Bronchial epithelial cell (primary cell): ENCODE results near the gene EBI3. TPM values are rescaled to one million over a fixed set of nuclear protein-coding genes. Genes with fewer than 3 reads are reported as not detected.

Experiments
- DNase-seq: peaks from one replicate; pipeline ENCODE4 v3.0.0-alpha.2; 2010; ENCODE audit warnings: low read depth
- FAIRE-seq: peaks from 2 replicates; lab custom pipeline; 2011; peaks lifted over from hg19 to GRCh38; lab: Jason Lieb, UNC
- H3K27me3 ChIP-seq: 2 replicates; pipeline ENCODE4 v1.5.1; 2011; ENCODE audit warnings: low read length; ENCODE audit not compliant: control insufficient read depth, insufficient read depth
- H3K36me3 ChIP-seq: 2 replicates; pipeline ENCODE4 v1.5.1; 2011; ENCODE audit warnings: low read length; ENCODE audit not compliant: control insufficient read depth, insufficient read depth
- H3K4me3 ChIP-seq: 2 replicates; pipeline ENCODE4 v1.5.1; 2011; ENCODE audit warnings: mild to moderate bottlenecking, low read depth, low read length, control low read depth
- total RNA-seq: library from RNA; depleted of rRNA; stranded (reverse); fragments of >200 nt; gene quantifications from 2 replicates; pipeline ENCODE4 v1.2.1, GENCODE V29; 2014
- TF ChIP-seq, protein P1 (sequence below): IDR thresholded peaks from 2 replicates; pipeline ENCODE4 v1.5.1; 2011; ENCODE audit warnings: mild to moderate bottlenecking, moderate library complexity, low read length, control low read depth, inconsistent platforms; ENCODE audit not compliant: insufficient read depth, severe bottlenecking

EBI3 gene
- total RNA-seq, 1 donor from 2014 or later, result not detected

DNA sequence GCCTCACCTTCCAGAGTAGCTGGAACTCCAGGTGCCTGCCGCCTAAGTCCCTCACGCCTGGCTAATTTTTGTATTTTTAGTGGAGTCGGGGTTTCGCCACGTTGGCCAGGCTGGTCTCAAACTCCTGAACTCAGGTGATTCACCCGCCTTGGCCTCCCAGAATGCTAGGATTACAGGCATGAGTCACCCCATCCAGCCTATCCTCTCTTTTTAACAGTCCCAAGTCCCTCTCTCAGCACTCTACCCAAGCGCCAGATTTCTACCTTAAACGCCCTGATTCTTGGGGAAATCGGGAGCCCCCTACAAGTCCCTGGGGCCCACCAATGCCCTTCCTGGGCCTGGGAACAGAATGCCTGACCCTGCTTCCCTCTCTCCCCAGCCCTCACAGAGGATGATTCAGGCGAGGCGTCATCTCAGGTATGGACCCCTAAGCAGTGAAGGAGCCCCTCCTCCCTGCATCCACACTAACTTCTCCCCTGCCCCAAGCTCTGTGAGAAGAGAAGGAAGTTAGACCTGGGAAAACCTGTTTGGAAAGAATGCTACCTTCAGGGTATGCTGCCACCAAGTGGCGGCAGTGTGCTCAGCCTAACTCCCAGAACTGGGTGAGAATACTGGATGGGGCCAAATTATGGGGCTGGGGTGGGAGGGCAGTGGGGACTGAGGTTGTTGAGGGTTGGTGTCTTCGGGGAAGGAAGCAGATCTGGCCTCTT lies 20.8 kb upstream of the EBI3 start:
- DNase-seq, result peak; percentile 33
- H3K4me3 ChIP-seq, result no peak overlapping the region
- TF ChIP-seq, protein P1, sequence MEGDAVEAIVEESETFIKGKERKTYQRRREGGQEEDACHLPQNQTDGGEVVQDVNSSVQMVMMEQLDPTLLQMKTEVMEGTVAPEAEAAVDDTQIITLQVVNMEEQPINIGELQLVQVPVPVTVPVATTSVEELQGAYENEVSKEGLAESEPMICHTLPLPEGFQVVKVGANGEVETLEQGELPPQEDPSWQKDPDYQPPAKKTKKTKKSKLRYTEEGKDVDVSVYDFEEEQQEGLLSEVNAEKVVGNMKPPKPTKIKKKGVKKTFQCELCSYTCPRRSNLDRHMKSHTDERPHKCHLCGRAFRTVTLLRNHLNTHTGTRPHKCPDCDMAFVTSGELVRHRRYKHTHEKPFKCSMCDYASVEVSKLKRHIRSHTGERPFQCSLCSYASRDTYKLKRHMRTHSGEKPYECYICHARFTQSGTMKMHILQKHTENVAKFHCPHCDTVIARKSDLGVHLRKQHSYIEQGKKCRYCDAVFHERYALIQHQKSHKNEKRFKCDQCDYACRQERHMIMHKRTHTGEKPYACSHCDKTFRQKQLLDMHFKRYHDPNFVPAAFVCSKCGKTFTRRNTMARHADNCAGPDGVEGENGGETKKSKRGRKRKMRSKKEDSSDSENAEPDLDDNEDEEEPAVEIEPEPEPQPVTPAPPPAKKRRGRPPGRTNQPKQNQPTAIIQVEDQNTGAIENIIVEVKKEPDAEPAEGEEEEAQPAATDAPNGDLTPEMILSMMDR, result peak; percentile 45
- H3K36me3 ChIP-seq, result no peaks in the 10 kb centered on the region
- FAIRE-seq, result no peak
- H3K27me3 ChIP-seq, result no peaks in the 10 kb centered on the region

DNA sequence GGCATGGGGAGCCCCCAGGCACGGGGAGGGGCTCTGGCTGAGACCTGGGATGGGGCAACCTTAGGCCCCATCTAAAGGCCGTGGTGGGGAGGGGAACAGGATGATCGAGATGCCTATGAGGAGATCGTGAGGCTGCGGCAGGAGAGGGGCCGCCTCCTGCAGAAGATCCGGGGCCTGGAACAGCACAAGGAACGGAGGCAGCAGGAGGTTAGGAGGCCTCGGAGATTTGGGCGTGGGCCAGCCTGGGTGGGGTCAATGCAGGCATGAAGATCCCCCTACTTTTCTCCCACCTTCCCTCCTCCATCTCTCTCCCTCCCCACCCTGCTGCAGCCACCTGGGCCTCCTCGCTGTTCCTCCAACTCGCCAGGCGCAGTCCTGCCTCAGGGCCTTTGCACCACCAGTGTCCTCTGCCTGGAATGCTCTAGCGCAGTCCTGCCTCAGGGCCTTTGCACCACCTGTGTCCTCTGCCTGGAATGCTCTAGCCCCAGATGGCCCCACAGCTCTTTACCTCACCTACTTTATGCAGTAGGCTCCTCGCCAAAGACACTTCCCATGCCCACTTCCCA lies 19.1 kb upstream of the EBI3 start:
- DNase-seq, result no peak
- Histone ChIP-seq H3K27me3 (no peaks in the 10 kb centered on the region), H3K4me3 (no peak overlapping the region), H3K36me3 (no peaks in the 10 kb centered on the region)
- TF ChIP-seq, protein P1, result no peak
- no peak for FAIRE-seq

DNA sequence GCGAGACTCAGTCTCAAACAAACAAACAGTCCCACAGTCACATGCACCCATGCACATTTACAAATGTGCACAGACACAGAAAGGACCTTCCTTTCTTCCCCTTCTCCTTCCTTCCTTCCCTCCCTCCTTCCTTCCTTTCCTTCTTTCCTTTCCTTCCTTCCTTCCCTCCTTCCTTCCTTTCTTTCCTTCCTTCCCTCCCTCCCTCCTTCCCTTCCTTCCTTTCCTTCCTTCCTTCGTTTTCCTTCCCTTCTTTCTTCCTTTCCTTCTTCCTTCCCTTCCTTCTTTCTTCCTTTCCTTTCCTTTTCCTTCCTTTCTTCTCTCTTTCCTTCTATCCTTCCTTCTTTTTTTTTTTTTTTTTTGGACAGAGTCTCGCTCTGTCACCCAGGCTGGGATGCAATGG lies 16.2 kb upstream of the EBI3 start:
- DNase-seq (no peak), FAIRE-seq (no peak)
- no peaks in the 10 kb centered on the region for H3K36me3 ChIP-seq
- H3K4me3 ChIP-seq, result no peak overlapping the region
- TF ChIP-seq, protein P1, result no peak
- H3K27me3 ChIP-seq, result no peaks in the 10 kb centered on the region

DNA sequence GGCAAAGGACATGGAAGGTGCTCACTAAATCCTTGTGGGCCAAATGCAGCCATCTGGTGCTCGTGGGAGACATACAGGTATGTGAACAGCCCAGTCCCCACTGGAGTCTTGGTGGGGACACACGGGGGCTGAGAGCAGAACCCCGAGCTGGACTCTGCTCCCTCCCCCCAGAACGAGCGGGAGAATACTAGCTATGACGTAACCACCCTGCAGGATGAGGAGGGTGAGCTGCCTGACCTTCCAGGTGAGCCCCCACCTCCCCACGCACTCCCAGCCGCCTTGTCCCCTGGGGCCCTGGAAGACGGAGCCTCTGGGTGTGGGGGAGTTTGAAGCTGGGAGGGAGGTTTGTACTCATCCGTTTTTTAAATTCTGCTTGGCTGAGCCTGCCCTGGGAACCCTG lies 13.5 kb upstream of the EBI3 start:
- TF ChIP-seq, protein P1, result no peak
- H3K27me3 ChIP-seq, result no peaks in the 10 kb centered on the region
- DNase-seq (no peak), FAIRE-seq (no peak)
- H3K4me3 ChIP-seq, result no peak overlapping the region
- H3K36me3 ChIP-seq, result no peaks in the 10 kb centered on the region

DNA sequence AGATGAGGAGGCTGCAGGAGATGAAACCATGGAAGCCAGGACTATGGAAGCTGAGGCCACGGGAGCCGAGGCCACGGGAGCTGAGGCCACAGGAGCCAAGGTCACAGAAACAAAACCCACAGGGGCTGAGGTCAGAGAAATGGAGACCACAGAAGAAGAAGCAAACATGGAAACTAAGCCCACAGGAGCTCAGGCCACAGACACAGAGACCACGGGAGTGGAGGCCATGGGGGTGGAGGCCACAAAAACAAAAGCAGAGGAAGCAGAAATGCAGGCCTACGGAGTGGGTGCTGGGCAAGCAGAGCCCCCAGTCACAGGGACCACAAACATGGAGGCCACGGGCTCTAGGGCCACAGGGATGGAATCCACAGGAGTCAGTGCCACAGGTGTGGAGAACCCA lies 12.5 kb upstream of the EBI3 start:
- TF ChIP-seq, protein P1, result no peak
- Histone ChIP-seq H3K4me3 (no peak overlapping the region), H3K27me3 (no peaks in the 10 kb centered on the region), H3K36me3 (no peaks in the 10 kb centered on the region)
- FAIRE-seq (no peak), DNase-seq (no peak)
